ENCODE measurements around the gene DHX16. TPM values are rescaled to one million over a fixed set of nuclear protein-coding genes. Genes with fewer than 3 reads are reported as not detected.
A peak's percentile ranks its signal among the peaks of the same experiment; 100 is the strongest.

DHX16 gene
- total RNA-seq, 1 experiment from 2014 or later = 44.5 TPM

DNA sequence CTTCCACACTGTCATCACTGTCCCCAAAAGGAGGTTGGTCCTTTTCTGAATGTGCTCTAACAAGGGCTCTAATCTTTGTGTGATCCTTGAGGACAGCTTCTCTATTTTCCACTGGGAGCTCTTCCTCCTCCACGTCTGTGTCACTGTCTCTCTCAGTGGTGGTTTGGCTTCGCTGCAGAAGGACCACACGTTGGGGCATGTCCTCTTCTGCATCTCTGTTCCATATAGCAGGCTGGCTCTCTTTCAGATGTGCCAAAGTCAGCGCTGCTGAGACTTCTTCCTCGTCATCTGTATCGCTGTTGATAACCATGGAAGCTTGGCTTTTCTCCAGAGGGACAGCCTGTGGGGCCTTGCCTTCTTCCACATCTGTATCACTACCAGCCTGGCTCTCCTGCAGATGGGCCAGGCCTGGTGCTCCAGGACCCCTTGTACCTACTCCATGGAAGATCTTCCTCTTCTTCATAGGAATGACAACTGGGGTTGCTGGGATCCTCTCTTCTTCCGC, 39.7 kb upstream of the DHX16 start:
- DNase-seq (ENCODE audit: low read depth, low spot score) (no peak), ATAC-seq (no peak)
- Histone ChIP-seq H3K27me3 (ENCODE audit: control insufficient read depth, insufficient read depth, low read length) (no peaks in the 10 kb centered on the region), H3K36me3 (ENCODE audit: control insufficient read depth, insufficient read depth, low read length) (peaks cover 3% of the 10 kb centered on the region; the same call in 1 of the 2 replicates), H3K9me3 (ENCODE audit: control insufficient read depth, insufficient read depth, low read depth, low read length) (no peaks in the 10 kb centered on the region), H3K27ac (ENCODE audit: low read length) (no peak overlapping the region), H3K4me1 (ENCODE audit: control insufficient read depth, insufficient read depth, low read length) (peaks cover 8% of the 10 kb centered on the region), H3K4me3 (ENCODE audit: low read depth in 2 of 2, low read length in 2 of 2) (no peak overlapping the region)
- TF ChIP-seq REST (IDR thresholded peaks at IDR 0.05; ENCODE audit: insufficient read depth in 1 of 2, low read depth in 2 of 2, low read length in 1 of 2) (no peak), TCF7L2 (IDR thresholded peaks at IDR 0.05; ENCODE audit: low read depth, low read length) (no peak), POLR2AphosphoS5 (IDR thresholded peaks at IDR 0.05; ENCODE audit: low read depth, low read length) (no peak), CTCF (IDR thresholded peaks at IDR 0.05) (no peak), SIN3A (IDR thresholded peaks at IDR 0.05; ENCODE audit: borderline replicate concordance, insufficient read depth, low read depth, low read length) (no peak)
- intact Hi-C loops (cut with micrococcal nuclease; ENCODE audit: unreplicated experiment) (no loop called here), in situ Hi-C loops (cut with HindIII; ENCODE audit: low pct_unique_long_range_greater_than_20kb, low sequenced_read_pairs) (no loop called here)
- TSS peak; percentile 35 for BruUV-seq (replicated peaks)
- ChIA-PET POLR2A (no interaction called here), CTCF (no interaction called here)

DNA sequence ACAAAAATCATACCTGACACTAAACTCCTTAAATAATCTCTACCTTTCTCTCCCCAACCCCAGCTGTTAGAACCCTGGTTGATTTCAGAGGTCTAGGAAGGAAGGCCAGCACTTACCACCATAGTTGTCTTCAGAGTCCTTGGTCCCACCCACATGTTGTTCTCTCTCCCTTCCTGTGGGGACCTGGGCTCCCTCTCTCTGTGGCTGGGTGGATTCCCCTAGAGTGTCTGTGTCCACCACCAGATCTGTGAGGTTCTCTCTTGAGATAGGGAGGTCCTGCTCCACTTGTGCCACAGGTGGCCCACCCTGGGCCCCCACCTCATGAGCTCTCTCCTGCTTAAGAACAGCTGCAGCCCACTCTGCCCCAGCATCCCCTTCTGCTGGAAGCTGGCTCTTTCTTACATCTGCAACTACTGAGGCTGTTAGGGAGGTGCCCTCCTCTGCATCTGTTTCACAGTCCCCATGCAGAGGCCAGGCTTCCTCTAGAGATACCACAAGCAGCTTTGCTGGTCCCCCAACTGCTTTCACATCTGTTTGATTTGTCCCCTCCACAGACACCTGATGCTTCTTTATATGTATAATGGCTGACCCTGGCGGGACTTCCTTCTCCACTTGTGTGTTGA, 39.1 kb upstream of the DHX16 start:
- intact Hi-C loops (cut with micrococcal nuclease; ENCODE audit: unreplicated experiment) = no loop called here
- POLR2A ChIA-PET = no interaction called here
- Histone ChIP-seq H3K4me1 (ENCODE audit: control insufficient read depth, insufficient read depth, low read length) (peaks cover 14% of the 10 kb centered on the region), H3K27ac (ENCODE audit: low read length) (no peak overlapping the region), H3K4me3 (ENCODE audit: low read depth in 2 of 2, low read length in 2 of 2) (no peak overlapping the region), H3K36me3 (ENCODE audit: control insufficient read depth, insufficient read depth, low read length) (peaks cover 3% of the 10 kb centered on the region; the same call in 1 of the 2 replicates), H3K27me3 (ENCODE audit: control insufficient read depth, insufficient read depth, low read length) (no peaks in the 10 kb centered on the region), H3K9me3 (ENCODE audit: control insufficient read depth, insufficient read depth, low read depth, low read length) (no peaks in the 10 kb centered on the region)
- no TSS peak for BruUV-seq (replicated peaks)
- in situ Hi-C loops (cut with HindIII; ENCODE audit: low pct_unique_long_range_greater_than_20kb, low sequenced_read_pairs) = no loop called here
- ATAC-seq (no peak), DNase-seq (ENCODE audit: low read depth, low spot score) (no peak)
- TF ChIP-seq REST (IDR thresholded peaks at IDR 0.05; ENCODE audit: insufficient read depth in 1 of 2, low read depth in 2 of 2, low read length in 1 of 2) (no peak), POLR2AphosphoS5 (IDR thresholded peaks at IDR 0.05; ENCODE audit: low read depth, low read length) (no peak), SIN3A (IDR thresholded peaks at IDR 0.05; ENCODE audit: borderline replicate concordance, insufficient read depth, low read depth, low read length) (no peak), CTCF (IDR thresholded peaks at IDR 0.05) (no peak)
- CTCF ChIA-PET = no interaction called here
